HG02970 (cell line): ENCODE data around the gene ERICH4.
"Not testable (repeated sequence)": the region's sequence is repeated elsewhere in the genome, so short reads cannot be mapped to it uniquely, and the experiment has no call there.

ENCODE experiments used
- ATAC-seq: cut with Tn5 transposase; IDR thresholded peaks from one replicate; pipeline ENCODE4 v1.9.1; 2021; ENCODE audit warnings: mild to moderate bottlenecking, moderate library complexity, moderate number of reproducible peaks; ENCODE audit not compliant: unreplicated experiment, low FRiP score

The ERICH4 gene

GRCh38 chr19:41463257-41464256 is 20.6 kb downstream of the ERICH4 start:
- ATAC-seq, result not testable (repeated sequence)

GRCh38 chr19:41476583-41476982 is 33.6 kb downstream of the ERICH4 start:
- ATAC-seq, result no peak

GRCh38 chr19:41478171-41478570 is 35.2 kb downstream of the ERICH4 start:
- no peak for ATAC-seq

DNA sequence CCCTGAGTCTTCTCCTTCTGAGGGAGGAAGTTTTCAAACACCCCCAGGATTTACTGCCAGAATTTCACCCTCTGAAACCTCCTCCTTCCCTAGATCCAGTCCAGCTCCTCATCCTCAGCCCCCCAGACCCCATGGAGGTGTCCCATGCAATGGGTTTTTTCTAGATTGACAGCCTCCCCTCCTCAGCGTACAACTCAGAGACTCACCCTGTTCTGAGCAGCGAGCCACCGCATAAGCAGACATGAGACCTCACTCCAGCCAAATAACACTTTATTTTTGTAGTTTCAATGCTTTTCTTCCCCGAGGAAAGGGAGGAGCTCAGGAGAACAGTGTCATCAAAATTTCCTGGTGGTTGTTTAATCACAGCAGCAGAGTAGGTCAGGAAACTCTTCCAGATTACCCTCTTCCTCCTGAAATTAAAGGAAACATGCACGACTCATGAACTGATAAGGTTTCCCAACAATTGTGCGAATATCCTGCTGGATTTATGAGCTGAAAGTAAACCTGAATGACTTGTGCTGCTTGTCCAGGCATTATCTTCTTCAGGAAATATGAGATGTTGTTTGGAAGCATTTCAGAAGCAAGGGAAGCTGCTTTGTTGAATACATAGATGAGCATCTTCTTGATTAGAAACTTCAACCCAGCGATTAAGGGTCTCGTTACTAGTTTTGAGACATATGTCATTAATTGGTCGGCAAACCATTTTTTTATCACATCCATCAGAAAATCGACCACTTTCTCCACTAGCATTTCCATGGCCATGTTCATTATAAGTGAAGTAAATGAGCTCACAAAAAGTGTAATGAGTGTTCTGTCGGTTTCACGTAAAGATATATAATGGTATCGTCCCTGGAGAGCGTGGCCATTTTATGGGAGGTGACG is 36.2 kb downstream of the ERICH4 start:
- no peak for ATAC-seq

GRCh38 chr19:41479757-41480191 is 36.8 kb downstream of the ERICH4 start:
- ATAC-seq, result no peak

DNA sequence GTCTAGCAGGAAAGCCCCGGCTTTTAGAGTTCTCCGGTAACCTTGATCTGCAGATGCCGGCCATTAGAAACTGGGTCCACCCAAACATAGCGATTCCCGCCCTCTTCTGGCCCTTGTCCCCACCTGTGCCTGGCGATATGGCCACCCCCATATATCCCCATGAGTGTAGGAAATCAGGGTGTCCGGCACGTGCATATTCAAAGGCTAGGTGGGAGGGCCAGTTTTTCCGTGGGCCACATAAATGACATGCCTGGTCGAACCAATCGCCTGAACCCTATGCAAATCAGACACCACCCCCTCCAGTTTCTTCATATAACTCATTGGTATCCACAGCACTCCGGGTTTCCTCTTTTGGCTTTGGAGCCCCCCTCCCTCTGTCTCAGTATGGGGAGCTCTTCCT is 37.4 kb downstream of the ERICH4 start:
- no peak for ATAC-seq

GRCh38 chr19:41484822-41485221 is 41.9 kb downstream of the ERICH4 start:
- ATAC-seq, result no peak

- not testable (repeated sequence) for ATAC-seq
These were observed 44.0 kb downstream of the ERICH4 start for GRCh38 chr19:41486953-41487352.

DNA sequence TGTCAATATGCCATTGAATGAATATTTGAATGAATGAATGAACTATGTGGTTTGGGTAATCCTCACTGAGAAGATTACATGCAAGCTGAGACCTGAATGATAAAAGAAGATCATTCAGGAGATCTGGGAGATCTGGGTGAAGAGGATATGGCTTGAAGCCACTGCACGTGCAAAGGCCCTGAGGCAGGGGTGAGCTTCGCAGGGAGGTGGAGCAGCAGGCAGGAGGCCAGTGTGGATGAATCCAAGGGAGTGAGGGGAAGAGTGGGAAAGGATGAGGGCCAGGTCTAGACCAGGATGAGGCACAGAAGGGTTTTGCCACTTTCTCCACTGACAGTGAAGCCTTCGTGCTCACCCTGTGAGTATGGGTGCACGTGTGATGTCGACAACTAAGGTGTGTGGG is 49.9 kb downstream of the ERICH4 start:
- no peak for ATAC-seq
